ENCODE measurements around the gene CDKN1B.

CDKN1B gene

DNA sequence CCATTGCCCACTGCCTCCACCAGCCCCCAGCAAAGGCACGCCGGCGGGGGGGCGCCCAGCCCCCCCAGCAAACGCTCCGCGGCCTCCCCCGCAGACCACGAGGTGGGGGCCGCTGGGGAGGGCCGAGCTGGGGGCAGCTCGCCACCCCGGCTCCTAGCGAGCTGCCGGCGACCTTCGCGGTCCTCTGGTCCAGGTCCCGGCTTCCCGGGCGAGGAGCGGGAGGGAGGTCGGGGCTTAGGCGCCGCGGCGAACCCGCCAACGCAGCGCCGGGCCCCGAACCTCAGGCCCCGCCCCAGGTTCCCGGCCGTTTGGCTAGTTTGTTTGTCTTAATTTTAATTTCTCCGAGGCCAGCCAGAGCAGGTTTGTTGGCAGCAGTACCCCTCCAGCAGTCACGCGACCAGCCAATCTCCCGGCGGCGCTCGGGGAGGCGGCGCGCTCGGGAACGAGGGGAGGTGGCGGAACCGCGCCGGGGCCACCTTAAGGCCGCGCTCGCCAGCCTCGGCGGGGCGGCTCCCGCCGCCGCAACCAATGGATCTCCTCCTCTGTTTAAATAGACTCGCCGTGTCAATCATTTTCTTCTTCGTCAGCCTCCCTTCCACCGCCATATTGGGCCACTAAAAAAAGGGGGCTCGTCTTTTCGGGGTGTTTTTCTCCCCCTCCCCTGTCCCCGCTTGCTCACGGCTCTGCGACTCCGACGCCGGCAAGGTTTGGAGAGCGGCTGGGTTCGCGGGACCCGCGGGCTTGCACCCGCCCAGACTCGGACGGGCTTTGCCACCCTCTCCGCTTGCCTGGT, at the start of gene CDKN1B:
TSS of gene CDKN1B (plus strand) at position 576 of the 793 bp plus-strand sequence. CDS start 472 bp downstream, outside the sequence.
- Histone ChIP-seq H3K4me1 (ENCODE audit: control insufficient read depth, insufficient read depth, low read length) (peaks cover 32% of the 10 kb centered on the region), H3K27ac (ENCODE audit: extremely low read depth, low read depth, low read length) (peak within 1 kb of the TSS; percentile 99), H3K4me3 (ENCODE audit: low read depth, low read length) (peak within 1 kb of the TSS; percentile 98), H3K36me3 (ENCODE audit: control insufficient read depth in 2 of 2, insufficient read depth in 1 of 2, low read length in 2 of 2) (peaks cover 6 to 29% of the 10 kb centered on the region in 2 experiments; a peak in 2 of 3 replicates), H3K9me3 (ENCODE audit: control insufficient read depth, insufficient read depth, low read depth, low read length) (no peaks in the 10 kb centered on the region)
- POLR2A ChIA-PET: interaction anchor here (1.3 to 4.7 kb wide), 3 partner anchors 9 to 360 kb away, joined by 3 to 55 read pairs (median 6); partner anchors contain the start of gene BORCS5
- CTCF ChIA-PET: interaction anchor here (0.7 to 7.4 kb wide), 4 partner anchors 20 to 369 kb away, joined by 4 to 51 read pairs (median 8); no protein-coding TSS in a partner anchor
- TF ChIP-seq SP7 (tag by site-specific recombination; IDR thresholded peaks at IDR 0.05): peak; percentile 72
- peak; percentile 83 for TF ChIP-seq HOXC10 (CRISPR knock-in tag; IDR thresholded peaks at IDR 0.05)
- no peak for TF ChIP-seq ZNF202 (tag by site-specific recombination; IDR thresholded peaks at IDR 0.05; ENCODE audit: borderline replicate concordance)
- TF ChIP-seq ZFP3 (tag by site-specific recombination; IDR thresholded peaks at IDR 0.05; ENCODE audit: low read depth): no peak; the same call in 1 of the 2 replicates
- TF ChIP-seq MZF1 (tag by site-specific recombination; IDR thresholded peaks at IDR 0.05; ENCODE audit: borderline replicate concordance): no peak
- TF ChIP-seq ZNF239 (tag by site-specific recombination; IDR thresholded peaks at IDR 0.05): no peak
- peak; percentile 40; the same call in 1 of the 2 replicates for TF ChIP-seq ZNF394 (tag by site-specific recombination; IDR thresholded peaks at IDR 0.05; ENCODE audit: borderline replicate concordance)
- no peak for TF ChIP-seq PRDM1 (tag by site-specific recombination; IDR thresholded peaks at IDR 0.05)
- no peak for TF ChIP-seq ZBTB7A (tag by site-specific recombination; IDR thresholded peaks at IDR 0.05; ENCODE audit: low read depth)
- no peak for TF ChIP-seq SCRT1 (tag by site-specific recombination; IDR thresholded peaks at IDR 0.05; ENCODE audit: borderline replicate concordance)
- no peak for TF ChIP-seq ZNF211 (tag by site-specific recombination; IDR thresholded peaks at IDR 0.05; ENCODE audit: low read depth)
- TF ChIP-seq, protein P1, sequence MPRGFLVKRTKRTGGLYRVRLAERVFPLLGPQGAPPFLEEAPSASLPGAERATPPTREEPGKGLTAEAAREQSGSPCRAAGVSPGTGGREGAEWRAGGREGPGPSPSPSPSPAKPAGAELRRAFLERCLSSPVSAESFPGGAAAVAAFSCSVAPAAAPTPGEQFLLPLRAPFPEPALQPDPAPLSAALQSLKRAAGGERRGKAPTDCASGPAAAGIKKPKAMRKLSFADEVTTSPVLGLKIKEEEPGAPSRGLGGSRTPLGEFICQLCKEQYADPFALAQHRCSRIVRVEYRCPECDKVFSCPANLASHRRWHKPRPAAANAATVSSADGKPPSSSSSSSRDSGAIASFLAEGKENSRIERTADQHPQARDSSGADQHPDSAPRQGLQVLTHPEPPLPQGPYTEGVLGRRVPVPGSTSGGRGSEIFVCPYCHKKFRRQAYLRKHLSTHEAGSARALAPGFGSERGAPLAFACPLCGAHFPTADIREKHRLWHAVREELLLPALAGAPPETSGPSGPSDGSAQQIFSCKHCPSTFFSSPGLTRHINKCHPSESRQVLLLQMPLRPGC (tag by site-specific recombination; IDR thresholded peaks at IDR 0.05): no peak; the same call in 1 of the 2 replicates
- TF ChIP-seq, protein P2, sequence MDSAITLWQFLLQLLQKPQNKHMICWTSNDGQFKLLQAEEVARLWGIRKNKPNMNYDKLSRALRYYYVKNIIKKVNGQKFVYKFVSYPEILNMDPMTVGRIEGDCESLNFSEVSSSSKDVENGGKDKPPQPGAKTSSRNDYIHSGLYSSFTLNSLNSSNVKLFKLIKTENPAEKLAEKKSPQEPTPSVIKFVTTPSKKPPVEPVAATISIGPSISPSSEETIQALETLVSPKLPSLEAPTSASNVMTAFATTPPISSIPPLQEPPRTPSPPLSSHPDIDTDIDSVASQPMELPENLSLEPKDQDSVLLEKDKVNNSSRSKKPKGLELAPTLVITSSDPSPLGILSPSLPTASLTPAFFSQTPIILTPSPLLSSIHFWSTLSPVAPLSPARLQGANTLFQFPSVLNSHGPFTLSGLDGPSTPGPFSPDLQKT (IDR thresholded peaks at IDR 0.05; ENCODE audit: borderline replicate concordance, low read depth, low read length): no peak
- no peak for TF ChIP-seq ZNF132 (tag by site-specific recombination; IDR thresholded peaks at IDR 0.05; ENCODE audit: borderline replicate concordance)
- TF ChIP-seq, protein P3, sequence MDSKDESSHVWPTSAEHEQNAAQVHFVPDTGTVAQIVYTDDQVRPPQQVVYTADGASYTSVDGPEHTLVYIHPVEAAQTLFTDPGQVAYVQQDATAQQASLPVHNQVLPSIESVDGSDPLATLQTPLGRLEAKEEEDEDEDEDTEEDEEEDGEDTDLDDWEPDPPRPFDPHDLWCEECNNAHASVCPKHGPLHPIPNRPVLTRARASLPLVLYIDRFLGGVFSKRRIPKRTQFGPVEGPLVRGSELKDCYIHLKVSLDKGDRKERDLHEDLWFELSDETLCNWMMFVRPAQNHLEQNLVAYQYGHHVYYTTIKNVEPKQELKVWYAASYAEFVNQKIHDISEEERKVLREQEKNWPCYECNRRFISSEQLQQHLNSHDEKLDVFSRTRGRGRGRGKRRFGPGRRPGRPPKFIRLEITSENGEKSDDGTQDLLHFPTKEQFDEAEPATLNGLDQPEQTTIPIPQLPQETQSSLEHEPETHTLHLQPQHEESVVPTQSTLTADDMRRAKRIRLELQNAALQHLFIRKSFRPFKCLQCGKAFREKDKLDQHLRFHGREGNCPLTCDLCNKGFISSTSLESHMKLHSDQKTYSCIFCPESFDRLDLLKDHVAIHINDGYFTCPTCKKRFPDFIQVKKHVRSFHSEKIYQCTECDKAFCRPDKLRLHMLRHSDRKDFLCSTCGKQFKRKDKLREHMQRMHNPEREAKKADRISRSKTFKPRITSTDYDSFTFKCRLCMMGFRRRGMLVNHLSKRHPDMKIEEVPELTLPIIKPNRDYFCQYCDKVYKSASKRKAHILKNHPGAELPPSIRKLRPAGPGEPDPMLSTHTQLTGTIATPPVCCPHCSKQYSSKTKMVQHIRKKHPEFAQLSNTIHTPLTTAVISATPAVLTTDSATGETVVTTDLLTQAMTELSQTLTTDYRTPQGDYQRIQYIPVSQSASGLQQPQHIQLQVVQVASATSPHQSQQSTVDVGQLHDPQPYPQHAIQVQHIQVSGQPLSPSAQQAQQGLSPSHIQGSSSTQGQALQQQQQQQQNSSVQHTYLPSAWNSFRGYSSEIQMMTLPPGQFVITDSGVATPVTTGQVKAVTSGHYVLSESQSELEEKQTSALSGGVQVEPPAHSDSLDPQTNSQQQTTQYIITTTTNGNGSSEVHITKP (tag by site-specific recombination; IDR thresholded peaks at IDR 0.05): peak; percentile 44
- TF ChIP-seq ZNF549 (tag by site-specific recombination; IDR thresholded peaks at IDR 0.05): no peak
- peak; percentile 100 for TF ChIP-seq GLIS1 (tag by site-specific recombination; IDR thresholded peaks at IDR 0.05)
- TF ChIP-seq ZNF626 (tag by site-specific recombination; IDR thresholded peaks at IDR 0.05): no peak
- no peak for TF ChIP-seq ZNF768 (tag by site-specific recombination; IDR thresholded peaks at IDR 0.05)
- TF ChIP-seq ZNF629 (tag by site-specific recombination; IDR thresholded peaks at IDR 0.05): peak; percentile 64
- TF ChIP-seq, protein P4, sequence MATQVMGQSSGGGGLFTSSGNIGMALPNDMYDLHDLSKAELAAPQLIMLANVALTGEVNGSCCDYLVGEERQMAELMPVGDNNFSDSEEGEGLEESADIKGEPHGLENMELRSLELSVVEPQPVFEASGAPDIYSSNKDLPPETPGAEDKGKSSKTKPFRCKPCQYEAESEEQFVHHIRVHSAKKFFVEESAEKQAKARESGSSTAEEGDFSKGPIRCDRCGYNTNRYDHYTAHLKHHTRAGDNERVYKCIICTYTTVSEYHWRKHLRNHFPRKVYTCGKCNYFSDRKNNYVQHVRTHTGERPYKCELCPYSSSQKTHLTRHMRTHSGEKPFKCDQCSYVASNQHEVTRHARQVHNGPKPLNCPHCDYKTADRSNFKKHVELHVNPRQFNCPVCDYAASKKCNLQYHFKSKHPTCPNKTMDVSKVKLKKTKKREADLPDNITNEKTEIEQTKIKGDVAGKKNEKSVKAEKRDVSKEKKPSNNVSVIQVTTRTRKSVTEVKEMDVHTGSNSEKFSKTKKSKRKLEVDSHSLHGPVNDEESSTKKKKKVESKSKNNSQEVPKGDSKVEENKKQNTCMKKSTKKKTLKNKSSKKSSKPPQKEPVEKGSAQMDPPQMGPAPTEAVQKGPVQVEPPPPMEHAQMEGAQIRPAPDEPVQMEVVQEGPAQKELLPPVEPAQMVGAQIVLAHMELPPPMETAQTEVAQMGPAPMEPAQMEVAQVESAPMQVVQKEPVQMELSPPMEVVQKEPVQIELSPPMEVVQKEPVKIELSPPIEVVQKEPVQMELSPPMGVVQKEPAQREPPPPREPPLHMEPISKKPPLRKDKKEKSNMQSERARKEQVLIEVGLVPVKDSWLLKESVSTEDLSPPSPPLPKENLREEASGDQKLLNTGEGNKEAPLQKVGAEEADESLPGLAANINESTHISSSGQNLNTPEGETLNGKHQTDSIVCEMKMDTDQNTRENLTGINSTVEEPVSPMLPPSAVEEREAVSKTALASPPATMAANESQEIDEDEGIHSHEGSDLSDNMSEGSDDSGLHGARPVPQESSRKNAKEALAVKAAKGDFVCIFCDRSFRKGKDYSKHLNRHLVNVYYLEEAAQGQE (tag by site-specific recombination; IDR thresholded peaks at IDR 0.05): peak; percentile 9; the same call in 1 of the 2 replicates
- no peak for TF ChIP-seq ZNF544 (tag by site-specific recombination; IDR thresholded peaks at IDR 0.05)
- peak; percentile 42; the same call in 1 of the 2 replicates for TF ChIP-seq FEZF1 (tag by site-specific recombination; IDR thresholded peaks at IDR 0.05)
- TF ChIP-seq ZNF677 (tag by site-specific recombination; IDR thresholded peaks at IDR 0.05): no peak

All from HEK293 (cell line).